CD4-positive, alpha-beta T cell (primary cell): ENCODE data around the gene DUSP18. TPM values are rescaled to one million over a fixed set of nuclear protein-coding genes. Genes with fewer than 3 reads are reported as not detected.
"Not testable (repeated sequence)": the region's sequence is repeated elsewhere in the genome, so short reads cannot be mapped to it uniquely, and the experiment has no call there.

Source experiments
- ATAC-seq: fragments of 200-7000 bp; cut with Tn5 transposase; one replicate; pipeline ENCODE4 v1.10.0; 2022; ENCODE audit warnings: mild to moderate bottlenecking; ENCODE audit not compliant: poor library complexity
- CTCF ChIA-PET: fragments of 350-600 bp; sonication (Branson Sonifier 250); formaldehyde crosslinking; loops from one replicate; lab custom pipeline; 2021; ENCODE audit warnings: antibody characterized with exemption, inconsistent platforms; lab: Charles Lee
- POLR2A ChIA-PET: fragments of 350-600 bp; sonication (Branson Sonifier 250); formaldehyde crosslinking; loops from one replicate; lab custom pipeline; 2021; ENCODE audit warnings: antibody characterized with exemption, inconsistent platforms; lab: Charles Lee
- DNase-seq, 14 experiments: peaks; one replicate each; pipeline ENCODE4 v3.0.0-alpha.2; 2013 to 2020; ENCODE audit warnings: mixed read lengths in 2 of 14
- H3K27ac ChIP-seq, 2 donors: one replicate each; pipeline versions ENCODE4 v1.5.1 to v1.7.0; 2013; ENCODE audit warnings: low read length in 2 of 2, low read depth in 1 of 2, mild to moderate bottlenecking in 1 of 2
- H3K27me3 ChIP-seq, 2 experiments: 1 replicate in 1 of 2; 2 replicates in 1 of 2; pipeline versions ENCODE4 v1.6.1 to v1.7.0; 2013; ENCODE audit warnings: low read length in 2 of 2, control low read depth in 1 of 2, mild to moderate bottlenecking in 1 of 2, moderate library complexity in 1 of 2; ENCODE audit not compliant: insufficient read depth in 2 of 2, control insufficient read depth in 1 of 2
- H3K36me3 ChIP-seq: one replicate; pipeline ENCODE4 v1.6.1; 2013; ENCODE audit warnings: low read length, control low read depth; ENCODE audit not compliant: insufficient read depth
- H3K4me1 ChIP-seq: one replicate; pipeline ENCODE4 v1.6.1; 2013; ENCODE audit warnings: low read length, control low read depth; ENCODE audit not compliant: insufficient read depth
- H3K4me3 ChIP-seq: one replicate; pipeline ENCODE4 v1.5.1; 2013; ENCODE audit warnings: mild to moderate bottlenecking, low read length, moderate library complexity
- H3K9me3 ChIP-seq, 2 experiments: 1 replicate in 1 of 2; 2 replicates in 1 of 2; pipeline versions ENCODE4 v1.6.1 to v1.7.0; 2013; ENCODE audit warnings: low read length in 2 of 2, mild to moderate bottlenecking in 2 of 2, control low read depth in 1 of 2, moderate library complexity in 1 of 2; ENCODE audit not compliant: control insufficient read depth in 1 of 2, insufficient read depth in 1 of 2
- H3K27ac Mint-ChIP-seq: one replicate; pipeline ENCODE4 v1.8.0; 2020; ENCODE audit warnings: mixed read lengths
- H3K27me3 Mint-ChIP-seq: one replicate; pipeline ENCODE4 v1.8.0; 2021; ENCODE audit warnings: mixed read lengths
- H3K36me3 Mint-ChIP-seq: one replicate; pipeline ENCODE4 v1.8.0; 2021; ENCODE audit warnings: low read depth, mixed read lengths
- H3K4me1 Mint-ChIP-seq: one replicate; pipeline ENCODE4 v1.8.0; 2021; ENCODE audit warnings: low read depth, mixed read lengths
- H3K4me3 Mint-ChIP-seq: one replicate; pipeline ENCODE4 v1.8.0; 2020; ENCODE audit warnings: mild to moderate bottlenecking, mixed read lengths
- H3K9me3 Mint-ChIP-seq: one replicate; pipeline ENCODE4 v1.8.0; 2020; ENCODE audit warnings: mixed read lengths
- CTCF ChIP-seq: fragments of 200-600 bp; IDR thresholded peaks from one replicate; pipeline ENCODE4 v1.8.0; 2022; ENCODE audit warnings: antibody characterized with exemption, mild to moderate bottlenecking
- intact Hi-C, 2 experiments: fragments of 100-400 bp; cut with DNase I in 1 of 2; cut with micrococcal nuclease in 1 of 2; formaldehyde crosslinking; loops; one replicate each; pipeline versions ENCODE4 v1.15.1 to v1.9.0; 2023 to 2025; cut with DNase I, micrococcal nuclease
- total RNA-seq, 174 experiments: library from RNA in 2 of 174; stranded (reverse) in 2 of 174; gene quantifications; one replicate each; pipeline ENCODE4 v1.2.3 and lab custom pipeline; 2021 to 2026

Gene DUSP18
- total RNA-seq, 2 experiments from 2014 or later: 5.7 to 6.2 TPM

GRCh38 chr22:30628491-30628890 is 39.2 kb downstream of the DUSP18 start:
- ATAC-seq (no peak), DNase-seq (no peak)
- no peak overlapping the region for H3K4me3 ChIP-seq
- Mint-ChIP-seq H3K27me3 (no peaks in the 10 kb centered on the region), H3K4me1 (no peaks in the 10 kb centered on the region), H3K27ac (no peak overlapping the region), H3K36me3 (no peaks in the 10 kb centered on the region), H3K9me3 (no peaks in the 10 kb centered on the region), H3K4me3 (no peak overlapping the region)
- H3K9me3 ChIP-seq: no peaks in the 10 kb centered on the region
- no peaks in the 10 kb centered on the region for H3K4me1 ChIP-seq
- intact Hi-C loops: no loop called here
- H3K27me3 ChIP-seq: no peaks in the 10 kb centered on the region
- ChIA-PET POLR2A (no interaction called here), CTCF (interaction anchor here (0.5 kb wide), 1 partner anchor 118 kb away, joined by 3 read pairs; no protein-coding TSS in a partner anchor)
- H3K27ac ChIP-seq: no peak overlapping the region
- no peaks in the 10 kb centered on the region for H3K36me3 ChIP-seq
- TF ChIP-seq CTCF: no peak

- H3K4me1 Mint-ChIP-seq: no peaks in the 10 kb centered on the region
- H3K4me3 Mint-ChIP-seq: no peak overlapping the region
- intact Hi-C loops: no loop called here
- no peak for TF ChIP-seq CTCF
- Histone ChIP-seq H3K4me3 (no peak overlapping the region), H3K4me1 (no peaks in the 10 kb centered on the region), H3K9me3 (no peaks in the 10 kb centered on the region), H3K27me3 (no peaks in the 10 kb centered on the region), H3K27ac (no peak overlapping the region), H3K36me3 (no peaks in the 10 kb centered on the region)
- no peaks in the 10 kb centered on the region for H3K36me3 Mint-ChIP-seq
- DNase-seq: no peak
- H3K9me3 Mint-ChIP-seq: no peaks in the 10 kb centered on the region
- no peak for ATAC-seq
- ChIA-PET POLR2A (no interaction called here), CTCF (no interaction called here)
- no peaks in the 10 kb centered on the region for H3K27me3 Mint-ChIP-seq
- H3K27ac Mint-ChIP-seq: no peak overlapping the region
Measured at GRCh38 chr22:30627471-30627870, 40.2 kb downstream of the DUSP18 start.

GRCh38 chr22:30626413-30626812 is 41.3 kb downstream of the DUSP18 start:
- Histone ChIP-seq H3K27me3 (no peaks in the 10 kb centered on the region), H3K27ac (no peak overlapping the region), H3K4me1 (no peaks in the 10 kb centered on the region), H3K36me3 (no peaks in the 10 kb centered on the region), H3K4me3 (no peak overlapping the region), H3K9me3 (no peaks in the 10 kb centered on the region)
- no peaks in the 10 kb centered on the region for H3K27me3 Mint-ChIP-seq
- no peaks in the 10 kb centered on the region for H3K36me3 Mint-ChIP-seq
- no peaks in the 10 kb centered on the region for H3K9me3 Mint-ChIP-seq
- no peak for ATAC-seq
- POLR2A ChIA-PET: interaction anchor here (0.8 kb wide), 1 partner anchor 9 kb away, joined by 3 read pairs; the partner anchor contains the start of gene SLC35E4
- no peak overlapping the region for H3K27ac Mint-ChIP-seq
- no peak for TF ChIP-seq CTCF
- intact Hi-C loops: no loop called here
- no peak for DNase-seq
- no peaks in the 10 kb centered on the region for H3K4me1 Mint-ChIP-seq
- CTCF ChIA-PET: no interaction called here
- no peak overlapping the region for H3K4me3 Mint-ChIP-seq

GRCh38 chr22:30619909-30620308 is 47.8 kb downstream of the DUSP18 start:
- intact Hi-C loops, DNase-seq, H3K27ac Mint-ChIP-seq, H3K9me3 Mint-ChIP-seq, ATAC-seq, H3K4me3 ChIP-seq, H3K36me3 ChIP-seq, H3K27me3 ChIP-seq, POLR2A ChIA-PET, H3K4me1 ChIP-seq, H3K36me3 Mint-ChIP-seq, H3K27me3 Mint-ChIP-seq, CTCF ChIA-PET, H3K27ac ChIP-seq, H3K4me1 Mint-ChIP-seq, H3K9me3 ChIP-seq, H3K4me3 Mint-ChIP-seq: not testable (repeated sequence)
